ENCODE measurements around the gene DTYMK. TPM values are rescaled to one million over a fixed set of nuclear protein-coding genes. Genes with fewer than 3 reads are reported as not detected.

The DTYMK gene
- total and polyA plus RNA-seq, 2 of the 8 experiments (the other 6 are each of a cell fraction or from before 2014, with no cell fraction given) = 58.3 to 69.9 TPM

DNA sequence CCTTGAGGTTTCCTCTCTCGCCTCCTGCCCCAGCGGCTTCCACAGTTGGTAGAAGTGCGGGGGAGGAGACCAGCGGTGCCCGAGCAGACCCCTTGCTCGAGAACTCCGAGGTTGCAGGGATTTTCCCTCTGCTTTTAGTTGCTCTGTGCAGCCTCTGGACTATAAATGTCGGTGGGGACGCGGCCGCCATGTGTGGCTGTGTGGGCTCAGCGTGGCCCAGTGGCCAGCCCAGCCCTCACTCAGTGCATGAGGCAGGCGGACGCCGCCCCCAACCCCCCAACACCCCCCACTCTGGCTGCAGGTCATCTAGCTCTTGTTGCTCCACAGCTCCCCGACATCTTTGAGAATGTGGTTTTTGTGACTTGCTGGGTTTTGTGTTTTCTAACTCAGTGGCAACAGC, 32.5 kb upstream of the DTYMK start:
- Histone ChIP-seq H3K4me1 (replicated peaks in 1 of 4; ENCODE audit: control insufficient read depth in 3 of 4, insufficient read depth in 4 of 4, low read length in 3 of 4) (no peaks in the 10 kb centered on the region), H3K9me3 (ENCODE audit: insufficient read depth in 2 of 2, low read depth in 1 of 2, low read length in 1 of 2) (peaks cover 12 to 16% of the 10 kb centered on the region in 2 experiments), H4K20me1 (replicated peaks in 1 of 2; ENCODE audit: control insufficient read depth in 1 of 2, insufficient read depth in 2 of 2, low read length in 2 of 2) (peaks cover 0 to 6% of the 10 kb centered on the region in 2 experiments), H3K23me2 (ENCODE audit: low read depth, low read length) (no peaks in the 10 kb centered on the region), H4K91ac (replicated peaks; ENCODE audit: insufficient read length, low read length) (no peak overlapping the region), H2BK20ac (ENCODE audit: low read length) (no peak overlapping the region), H3K79me2 (ENCODE audit: control insufficient read depth in 1 of 2, insufficient read depth in 2 of 2, low read length in 2 of 2) (no peaks in the 10 kb centered on the region), H4K8ac (ENCODE audit: extremely low read depth, insufficient read depth, low read length) (no peak overlapping the region), H2AFZ (ENCODE audit: low read length) (no peak overlapping the region), H3K14ac (ENCODE audit: insufficient read length) (no peak overlapping the region), H2BK15ac (ENCODE audit: low read length) (no peak overlapping the region), H3K4me2 (ENCODE audit: insufficient read depth in 1 of 2, low read depth in 2 of 2, low read length in 2 of 2) (no peak overlapping the region), H2BK120ac (replicated peaks; ENCODE audit: low read depth, low read length) (no peak overlapping the region), H3K23ac (ENCODE audit: insufficient read length) (no peak overlapping the region), H3K56ac (replicated peaks; ENCODE audit: insufficient read length, low read depth, low read length) (no peak overlapping the region), H2AK5ac (ENCODE audit: low read depth, low read length) (no peak overlapping the region), H3K79me1 (ENCODE audit: low read depth, low read length) (no peaks in the 10 kb centered on the region; the same call in 1 of the 2 replicates), H4K5ac (ENCODE audit: insufficient read length, low read depth, low read length) (no peak overlapping the region), H2BK5ac (ENCODE audit: low read depth, low read length) (no peak overlapping the region), H3K36me3 (ENCODE audit: control insufficient read depth in 2 of 4, insufficient read depth in 4 of 4, low read length in 3 of 4) (peaks cover 9 to 48% (median 39%) of the 10 kb centered on the region in 4 experiments), H3K4me3 (ENCODE audit: extremely low read depth in 1 of 4, insufficient read depth in 2 of 4, low read depth in 3 of 4, low read length in 4 of 4) (no peak overlapping the region), H3K9ac (replicated peaks in 1 of 4; ENCODE audit: extremely low read depth in 1 of 4, low read depth in 3 of 4, low read length in 3 of 4) (no peak overlapping the region), H3K18ac (ENCODE audit: extremely low read depth, low read length) (no peak overlapping the region), H3K27me3 (replicated peaks in 1 of 4; ENCODE audit: control insufficient read depth in 3 of 4, extremely low read depth in 1 of 4, insufficient read depth in 3 of 4, low read length in 3 of 4) (no peaks in the 10 kb centered on the region; a peak in 1 of 7 replicates), H3K4ac (replicated peaks; ENCODE audit: insufficient read length, low read depth, low read length) (no peak overlapping the region), H3K27ac (ENCODE audit: low read depth, low read length) (no peak overlapping the region), H2BK12ac (ENCODE audit: low read depth, low read length) (no peak overlapping the region)
- ChIA-PET POLR2A (ENCODE audit: partially characterized antibody) (interaction anchor here (1.2 to 4.2 kb wide), 4 partner anchors 10 to 20 kb away, joined by 3 to 36 read pairs (median 6); partner anchors contain the start of genes D2HGDH and ING5), CTCF (ENCODE audit: partially characterized antibody) (interaction anchor here (0.8 to 1.9 kb wide), 5 partner anchors 9 to 35 kb away, joined by 3 to 8 read pairs (median 4); partner anchors contain the start of gene ING5)
- TF ChIP-seq GABPA (IDR thresholded peaks at IDR 0.05; ENCODE audit: borderline replicate concordance, insufficient read depth, low read length) (no peak), KDM5A (IDR thresholded peaks at IDR 0.05; ENCODE audit: low read length) (no peak), CTBP2 (IDR thresholded peaks at IDR 0.05; ENCODE audit: borderline replicate concordance, insufficient read depth, insufficient read length, low read length) (no peak), JUND (IDR thresholded peaks at IDR 0.05; ENCODE audit: low read length) (no peak), ZNF274 (IDR thresholded peaks at IDR 0.05; ENCODE audit: borderline replicate concordance, extremely low read depth, low read length) (no peak), GTF2F1 (IDR thresholded peaks at IDR 0.05; ENCODE audit: borderline replicate concordance, low read depth, low read length) (no peak), CBX8 (IDR thresholded peaks at IDR 0.05; ENCODE audit: borderline replicate concordance, low read depth, low read length) (no peak), RBBP5 (IDR thresholded peaks at IDR 0.05; ENCODE audit: borderline replicate concordance, low read depth, low read length) (no peak)
- DNase-seq (ENCODE audit: low read depth in 1 of 2, low spot score in 2 of 2) (no peak), FAIRE-seq (no peak)
- WGBS, 2 experiments (ENCODE audit: extremely low coverage in 1 of 2, insufficient coverage in 1 of 2, insufficient read length in 1 of 2, insufficient replicate concordance in 2 of 2, low coverage in 1 of 2, low lambda C conversion rate in 2 of 2, missing lambda C conversion rate in 1 of 2) = 92% methylated on average over 16 of the region's 16 CpGs; no CpG with 5 or more reads in 1 of the 2 experiments
